Panc1 (cell line): ENCODE results near the gene SUMO1. TPM values are rescaled to one million over a fixed set of nuclear protein-coding genes. Genes with fewer than 3 reads are reported as not detected.

ENCODE experiments used
- ATAC-seq: fragments of 200-7000 bp; cut with Tn5 transposase; 2 replicates; pipeline ENCODE4 v1.9.1; 2020; ENCODE audit warnings: mild to moderate bottlenecking, moderate library complexity
- BruUV-seq: library from RNA; stranded (reverse); fragments of 400-500 nt; replicated peaks from 2 replicates; lab custom pipeline; 2021; lab: Mats Ljungman, UMichigan
- CTCF ChIA-PET: fragments of 300-600 bp; sonication (Branson Sonifier 250); formaldehyde crosslinking; loops from one replicate; lab custom pipeline; 2022; ENCODE audit warnings: antibody characterized with exemption; lab: Charles Lee
- POLR2A ChIA-PET: fragments of 300-600 bp; sonication (Branson Sonifier 250); formaldehyde crosslinking; loops from one replicate; lab custom pipeline; 2022; ENCODE audit warnings: antibody characterized with exemption; lab: Charles Lee
- DNase-seq: peaks from one replicate; pipeline ENCODE4 v3.0.0-alpha.2; 2010; ENCODE audit warnings: low read depth, low spot score
- H3K27ac ChIP-seq: 2 replicates; pipeline ENCODE4 v1.5.1; 2011; ENCODE audit warnings: mild to moderate bottlenecking, low read length, inconsistent platforms
- H3K27me3 ChIP-seq: fragments of 200-500 bp; sonication (Bioruptor generic); 2 replicates; pipeline ENCODE4 v1.6.0; 2014; ENCODE audit warnings: low read length, inconsistent platforms; ENCODE audit not compliant: control insufficient read depth, insufficient read depth
- H3K36me3 ChIP-seq: fragments of 200-500 bp; sonication (Bioruptor generic); 2 replicates; pipeline ENCODE4 v1.5.1; 2014; ENCODE audit warnings: inconsistent platforms, mild to moderate bottlenecking, low read length, moderate library complexity; ENCODE audit not compliant: control insufficient read depth, insufficient read depth
- H3K4me1 ChIP-seq: 2 replicates; pipeline ENCODE4 v1.5.1; 2011; ENCODE audit warnings: inconsistent platforms, mild to moderate bottlenecking, low read length, moderate library complexity; ENCODE audit not compliant: control insufficient read depth, insufficient read depth
- H3K4me3 ChIP-seq, 2 experiments: 2 replicates each; pipeline ENCODE4 v1.5.1; 2011 to 2012; ENCODE audit warnings: low read depth in 2 of 2, low read length in 2 of 2, mild to moderate bottlenecking in 2 of 2, inconsistent platforms in 1 of 2, moderate library complexity in 1 of 2
- H3K9me3 ChIP-seq: fragments of 200-500 bp; sonication (Bioruptor generic); 2 replicates; pipeline ENCODE4 v1.5.1; 2014; ENCODE audit warnings: low read depth, mild to moderate bottlenecking, inconsistent platforms, low read length, moderate library complexity; ENCODE audit not compliant: control insufficient read depth, insufficient read depth
- POLR2AphosphoS5 ChIP-seq: IDR thresholded peaks from 2 replicates; pipeline ENCODE4 v1.6.1; 2012; ENCODE audit warnings: mild to moderate bottlenecking, low read depth, low read length, moderate library complexity
- SIN3A ChIP-seq: IDR thresholded peaks from 2 replicates; pipeline ENCODE4 v1.6.1; 2012; ENCODE audit warnings: low read depth, mild to moderate bottlenecking, low read length, moderate library complexity, borderline replicate concordance; ENCODE audit not compliant: insufficient read depth
- TCF7L2 ChIP-seq: IDR thresholded peaks from 2 replicates; pipeline ENCODE4 v1.6.1; 2011; ENCODE audit warnings: mild to moderate bottlenecking, low read depth, low read length, inconsistent platforms
- in situ Hi-C: cut with HindIII; loops from 2 replicates; pipeline ENCODE4 v1.10.0; 2016; ENCODE audit warnings: low sequenced_read_pairs, low pct_unique_long_range_greater_than_20kb
- intact Hi-C: fragments of 100-400 bp; cut with micrococcal nuclease; formaldehyde crosslinking; loops from one replicate; pipeline ENCODE4 v1.10.0; 2022; ENCODE audit not compliant: unreplicated experiment
- total RNA-seq: library from RNA; stranded (reverse); gene quantifications from one replicate; pipeline ENCODE4 v1.2.1, GENCODE V29; 2021; ENCODE audit not compliant: unreplicated experiment
- TF ChIP-seq, protein P1 (sequence below): fragments of 450-650 bp; IDR thresholded peaks from 2 replicates; pipeline ENCODE4 v1.5.1; 2017; ENCODE audit warnings: mild to moderate bottlenecking
- TF ChIP-seq, protein P2 (sequence below), 2 experiments: IDR thresholded peaks; 2 replicates each; pipeline ENCODE4 v1.6.1; 2011 to 2012; ENCODE audit warnings: low read depth in 2 of 2, control low read depth in 1 of 2, low read length in 1 of 2, mild to moderate bottlenecking in 1 of 2, moderate library complexity in 1 of 2; ENCODE audit not compliant: insufficient read depth in 1 of 2

SUMO1 gene
- total RNA-seq, 1 experiment from 2014 or later: 137 TPM

DNA sequence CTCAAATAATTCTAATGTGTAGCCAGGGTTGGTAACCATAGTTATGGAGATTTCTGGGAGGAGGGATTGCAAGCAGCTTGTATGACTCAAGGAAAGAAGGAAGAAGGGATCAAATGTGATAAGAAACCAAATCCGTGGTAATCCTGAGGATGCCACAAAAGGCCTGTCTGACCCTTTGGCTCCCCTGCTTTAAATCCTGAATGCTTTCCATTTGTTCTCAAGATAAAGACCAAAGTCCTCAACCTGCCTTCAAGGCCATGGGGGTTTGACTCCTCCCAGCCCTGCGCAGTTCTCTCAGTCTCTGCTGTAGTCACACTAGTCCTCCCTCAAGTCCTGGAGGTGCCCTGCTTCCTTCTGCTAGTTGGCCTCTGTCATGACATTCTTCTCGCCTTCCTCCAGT, 74.0 kb downstream of the SUMO1 start:
- ATAC-seq: no peak
- DNase-seq: no peak

DNA sequence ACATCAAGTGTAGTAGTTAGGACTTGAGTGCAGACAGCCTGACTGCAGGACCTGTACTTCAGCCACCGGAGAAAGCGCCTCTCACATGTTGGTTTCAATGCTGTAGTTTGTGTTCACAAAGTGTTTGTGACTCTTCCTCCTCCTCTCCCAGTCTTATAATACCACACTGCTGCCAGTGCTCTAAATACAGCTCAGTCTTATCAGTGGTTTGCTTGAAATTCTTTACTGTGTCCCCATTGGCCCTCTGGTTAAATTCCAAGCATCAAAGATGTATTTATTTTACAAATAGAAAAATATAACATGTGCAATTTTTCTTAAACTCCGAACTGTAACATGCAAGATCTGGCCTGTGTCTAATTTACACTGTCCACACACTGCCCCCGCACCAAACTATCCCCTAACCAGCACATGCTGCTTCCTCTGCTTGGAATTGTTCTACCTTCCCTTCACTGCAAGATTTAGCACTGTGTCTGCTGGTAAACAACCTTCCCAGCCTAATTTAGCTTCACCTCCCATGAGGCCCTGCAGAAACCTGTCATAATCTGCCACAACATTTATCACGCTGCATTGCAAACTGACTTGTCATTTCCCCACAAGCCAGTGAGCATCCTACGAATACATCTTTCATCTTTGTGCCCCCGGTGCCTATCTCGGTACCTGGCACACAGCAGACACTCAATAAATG, 77.1 kb downstream of the SUMO1 start:
- no peak for TF ChIP-seq POLR2AphosphoS5
- TF ChIP-seq TCF7L2: no peak
- TF ChIP-seq, protein P1, sequence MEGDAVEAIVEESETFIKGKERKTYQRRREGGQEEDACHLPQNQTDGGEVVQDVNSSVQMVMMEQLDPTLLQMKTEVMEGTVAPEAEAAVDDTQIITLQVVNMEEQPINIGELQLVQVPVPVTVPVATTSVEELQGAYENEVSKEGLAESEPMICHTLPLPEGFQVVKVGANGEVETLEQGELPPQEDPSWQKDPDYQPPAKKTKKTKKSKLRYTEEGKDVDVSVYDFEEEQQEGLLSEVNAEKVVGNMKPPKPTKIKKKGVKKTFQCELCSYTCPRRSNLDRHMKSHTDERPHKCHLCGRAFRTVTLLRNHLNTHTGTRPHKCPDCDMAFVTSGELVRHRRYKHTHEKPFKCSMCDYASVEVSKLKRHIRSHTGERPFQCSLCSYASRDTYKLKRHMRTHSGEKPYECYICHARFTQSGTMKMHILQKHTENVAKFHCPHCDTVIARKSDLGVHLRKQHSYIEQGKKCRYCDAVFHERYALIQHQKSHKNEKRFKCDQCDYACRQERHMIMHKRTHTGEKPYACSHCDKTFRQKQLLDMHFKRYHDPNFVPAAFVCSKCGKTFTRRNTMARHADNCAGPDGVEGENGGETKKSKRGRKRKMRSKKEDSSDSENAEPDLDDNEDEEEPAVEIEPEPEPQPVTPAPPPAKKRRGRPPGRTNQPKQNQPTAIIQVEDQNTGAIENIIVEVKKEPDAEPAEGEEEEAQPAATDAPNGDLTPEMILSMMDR: no peak
- TF ChIP-seq SIN3A: no peak
- TF ChIP-seq, protein P2, sequence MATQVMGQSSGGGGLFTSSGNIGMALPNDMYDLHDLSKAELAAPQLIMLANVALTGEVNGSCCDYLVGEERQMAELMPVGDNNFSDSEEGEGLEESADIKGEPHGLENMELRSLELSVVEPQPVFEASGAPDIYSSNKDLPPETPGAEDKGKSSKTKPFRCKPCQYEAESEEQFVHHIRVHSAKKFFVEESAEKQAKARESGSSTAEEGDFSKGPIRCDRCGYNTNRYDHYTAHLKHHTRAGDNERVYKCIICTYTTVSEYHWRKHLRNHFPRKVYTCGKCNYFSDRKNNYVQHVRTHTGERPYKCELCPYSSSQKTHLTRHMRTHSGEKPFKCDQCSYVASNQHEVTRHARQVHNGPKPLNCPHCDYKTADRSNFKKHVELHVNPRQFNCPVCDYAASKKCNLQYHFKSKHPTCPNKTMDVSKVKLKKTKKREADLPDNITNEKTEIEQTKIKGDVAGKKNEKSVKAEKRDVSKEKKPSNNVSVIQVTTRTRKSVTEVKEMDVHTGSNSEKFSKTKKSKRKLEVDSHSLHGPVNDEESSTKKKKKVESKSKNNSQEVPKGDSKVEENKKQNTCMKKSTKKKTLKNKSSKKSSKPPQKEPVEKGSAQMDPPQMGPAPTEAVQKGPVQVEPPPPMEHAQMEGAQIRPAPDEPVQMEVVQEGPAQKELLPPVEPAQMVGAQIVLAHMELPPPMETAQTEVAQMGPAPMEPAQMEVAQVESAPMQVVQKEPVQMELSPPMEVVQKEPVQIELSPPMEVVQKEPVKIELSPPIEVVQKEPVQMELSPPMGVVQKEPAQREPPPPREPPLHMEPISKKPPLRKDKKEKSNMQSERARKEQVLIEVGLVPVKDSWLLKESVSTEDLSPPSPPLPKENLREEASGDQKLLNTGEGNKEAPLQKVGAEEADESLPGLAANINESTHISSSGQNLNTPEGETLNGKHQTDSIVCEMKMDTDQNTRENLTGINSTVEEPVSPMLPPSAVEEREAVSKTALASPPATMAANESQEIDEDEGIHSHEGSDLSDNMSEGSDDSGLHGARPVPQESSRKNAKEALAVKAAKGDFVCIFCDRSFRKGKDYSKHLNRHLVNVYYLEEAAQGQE (IDR thresholded peaks at IDR 0.05; ENCODE audit: insufficient read depth in 1 of 2, low read depth in 2 of 2, low read length in 1 of 2): no peak
- ChIA-PET CTCF (no interaction called here), POLR2A (no interaction called here)
- Histone ChIP-seq H3K36me3 (no peaks in the 10 kb centered on the region), H3K4me3 (no peak overlapping the region), H3K9me3 (no peaks in the 10 kb centered on the region), H3K4me1 (no peaks in the 10 kb centered on the region), H3K27ac (no peak overlapping the region), H3K27me3 (no peaks in the 10 kb centered on the region)
- DNase-seq: no peak
- in situ Hi-C loops: no loop called here
- no TSS peak for BruUV-seq
- ATAC-seq: peak; percentile 28; the same call in 1 of the 2 replicates
- intact Hi-C loops: no loop called here

More for the DNA sequence above, 74.0 kb downstream of the SUMO1 start:
- in situ Hi-C loops (no loop called here), intact Hi-C loops (no loop called here)
- CTCF ChIA-PET: interaction anchor here (0.6 kb wide), 1 partner anchor 36 kb away, joined by 7 read pairs; no protein-coding TSS in a partner anchor
- TF ChIP-seq, protein P1: no peak
- TF ChIP-seq SIN3A (no peak), TCF7L2 (no peak), POLR2AphosphoS5 (no peak)
- TF ChIP-seq, protein P2 (IDR thresholded peaks at IDR 0.05; ENCODE audit: insufficient read depth in 1 of 2, low read depth in 2 of 2, low read length in 1 of 2): no peak
- no TSS peak for BruUV-seq
- no peak overlapping the region for H3K27ac ChIP-seq
- no peaks in the 10 kb centered on the region for H3K4me1 ChIP-seq
- no peaks in the 10 kb centered on the region for H3K36me3 ChIP-seq
- POLR2A ChIA-PET: no interaction called here
- no peaks in the 10 kb centered on the region for H3K9me3 ChIP-seq
- no peaks in the 10 kb centered on the region for H3K27me3 ChIP-seq
- H3K4me3 ChIP-seq: no peak overlapping the region
